HCT116 (cell line): Measurements from ENCODE around the gene TIGD4. TPM values are rescaled to one million over a fixed set of nuclear protein-coding genes. Genes with fewer than 3 reads are reported as not detected.

ENCODE experiments used
- ATAC-seq: fragments of 200-7000 bp; cut with Tn5 transposase; 2 replicates; pipeline ENCODE4 v1.9.1; 2020; ENCODE audit warnings: mild to moderate bottlenecking, moderate library complexity
- BruUV-seq: library from RNA; stranded (reverse); fragments of 400-500 nt; replicated peaks from 2 replicates; lab custom pipeline; 2021; lab: Mats Ljungman, UMichigan
- CTCF ChIA-PET: fragments of 300-600 bp; sonication (Branson Sonifier 250); formaldehyde crosslinking; loops from one replicate; lab custom pipeline; 2021; ENCODE audit warnings: antibody characterized with exemption; lab: Charles Lee
- POLR2A ChIA-PET: fragments of 300-600, 350-600 bp; sonication (Branson Sonifier 250); formaldehyde crosslinking; loops from one replicate; lab custom pipeline; 2021; ENCODE audit warnings: antibody characterized with exemption; lab: Charles Lee
- RAD21 ChIA-PET, 2 experiments: fragments of 300-600 bp; sonication (Branson Sonifier 250); formaldehyde crosslinking; loops; one replicate each; lab custom pipeline; 2023; ENCODE audit warnings: low total read pairs in 2 of 2; ENCODE audit not compliant: uncharacterized antibody in 2 of 2, unreplicated experiment in 2 of 2, low non-redundant PET in 1 of 2; lab: Charles Lee
- DNase-seq: peaks from one replicate; pipeline ENCODE4 v3.0.0-alpha.2; 2010; ENCODE audit warnings: low read depth, low spot score
- H2AFZ ChIP-seq: fragments of 200-600 bp; shearing (Covaris generic), sonication (generic); 2 replicates; pipeline ENCODE4 v1.6.1; 2017; ENCODE audit warnings: low read depth, mixed run types, mixed read lengths, antibody characterized with exemption, low read length; ENCODE audit not compliant: poor library complexity, severe bottlenecking
- H3K27ac ChIP-seq: 2 replicates; pipeline ENCODE4 v1.5.1; 2012; ENCODE audit warnings: low read depth, low read length
- H3K27me3 ChIP-seq: fragments of 200-600 bp; sonication (generic); 2 replicates; pipeline ENCODE4 v1.6.1; 2016; ENCODE audit warnings: mixed run types, low read length, mixed read lengths; ENCODE audit not compliant: insufficient read depth
- H3K36me3 ChIP-seq, 2 experiments: fragments of 200-500 bp in 1 of 2; fragments of 200-600 bp in 1 of 2; sonication (Bioruptor generic) in 1 of 2; sonication (generic) in 1 of 2; 2 replicates each; pipeline versions ENCODE4 v1.5.1 to v1.6.1; 2014 to 2016; ENCODE audit warnings: low read length in 2 of 2, inconsistent platforms in 1 of 2, mixed read lengths in 1 of 2, mixed run types in 1 of 2; ENCODE audit not compliant: insufficient read depth in 2 of 2, control insufficient read depth in 1 of 2
- H3K4me1 ChIP-seq, 2 experiments: fragments of 200-600 bp in 1 of 2; sonication (generic) in 1 of 2; 2 replicates each; pipeline versions ENCODE4 v1.5.1 to v1.6.1; 2012 to 2017; ENCODE audit warnings: low read length in 2 of 2, inconsistent platforms in 1 of 2, mild to moderate bottlenecking in 1 of 2, mixed read lengths in 1 of 2, mixed run types in 1 of 2, moderate library complexity in 1 of 2; ENCODE audit not compliant: insufficient read depth in 2 of 2, control insufficient read depth in 1 of 2
- H3K4me2 ChIP-seq: fragments of 200-600 bp; sonication (generic); 2 replicates; pipeline ENCODE4 v1.6.1; 2017; ENCODE audit warnings: mixed run types, low read length, mixed read lengths
- H3K4me3 ChIP-seq, 2 experiments: fragments of 200-600 bp in 1 of 2; sonication (generic) in 1 of 2; replicated peaks in 1 of 2; 2 replicates each; pipeline ENCODE4 v1.5.1; 2011 to 2016; ENCODE audit warnings: low read length in 2 of 2, control low read depth in 1 of 2, low read depth in 1 of 2, mild to moderate bottlenecking in 1 of 2, mixed read lengths in 1 of 2, mixed run types in 1 of 2
- H3K79me2 ChIP-seq: fragments of 200-600 bp; sonication (generic); 2 replicates; pipeline ENCODE4 v1.6.1; 2017; ENCODE audit warnings: mild to moderate bottlenecking, mixed run types, low read length, moderate library complexity, mixed read lengths; ENCODE audit not compliant: insufficient read depth
- H3K9ac ChIP-seq: fragments of 200-600 bp; sonication (generic); 2 replicates; pipeline ENCODE4 v1.6.1; 2016; ENCODE audit warnings: low read length, mixed read lengths
- H3K9me2 ChIP-seq: fragments of 200-600 bp; sonication (generic), shearing (Covaris generic); 2 replicates; pipeline ENCODE4 v1.6.1; 2017; ENCODE audit warnings: mixed run types, mild to moderate bottlenecking, moderate library complexity; ENCODE audit not compliant: insufficient read depth
- H3K9me3 ChIP-seq, 2 experiments: fragments of 200-500 bp in 1 of 2; fragments of 200-600 bp in 1 of 2; sonication (Bioruptor generic) in 1 of 2; sonication (generic) in 1 of 2; 2 replicates each; pipeline ENCODE4 v1.6.1; 2014 to 2017; ENCODE audit warnings: low read length in 2 of 2, mixed read lengths in 2 of 2, inconsistent platforms in 1 of 2, low read depth in 1 of 2, mild to moderate bottlenecking in 1 of 2, mixed run types in 1 of 2, moderate library complexity in 1 of 2; ENCODE audit not compliant: control insufficient read depth in 1 of 2, insufficient read depth in 1 of 2
- H4K20me1 ChIP-seq: fragments of 200-600 bp; sonication (generic), shearing (Covaris generic); 2 replicates; pipeline ENCODE4 v1.6.1; 2017; ENCODE audit warnings: mixed run types, mild to moderate bottlenecking, moderate library complexity; ENCODE audit not compliant: insufficient read depth
- CBX3 ChIP-seq: IDR thresholded peaks from 2 replicates; pipeline ENCODE4 v1.6.1; 2012; ENCODE audit warnings: low read depth
- EGR1 ChIP-seq: IDR thresholded peaks from 2 replicates; pipeline ENCODE4 v1.6.1; 2012; ENCODE audit warnings: low read depth
- ELF1 ChIP-seq: IDR thresholded peaks from 2 replicates; pipeline ENCODE4 v1.6.1; 2012; ENCODE audit warnings: low read depth, borderline replicate concordance
- EZH2 ChIP-seq: fragments of 200-600 bp; sonication (generic); IDR thresholded peaks from 2 replicates; pipeline ENCODE4 v1.6.1; 2017; ENCODE audit warnings: antibody characterized with exemption, mixed run types
- EZH2phosphoT487 ChIP-seq: fragments of 200-600 bp; IDR thresholded peaks from 2 replicates; pipeline ENCODE4 v1.6.1; 2018; ENCODE audit warnings: antibody characterized with exemption, borderline replicate concordance
- FOSL1 ChIP-seq: IDR thresholded peaks from 2 replicates; pipeline ENCODE4 v1.6.1; 2012; ENCODE audit warnings: low read depth
- POLR2A ChIP-seq: IDR thresholded peaks from 2 replicates; pipeline ENCODE4 v1.7.0; 2011; ENCODE audit warnings: borderline replicate concordance; ENCODE audit not compliant: insufficient read depth, insufficient read length; ENCODE audit errors: extremely low read depth
- POLR2AphosphoS5 ChIP-seq: IDR thresholded peaks from 2 replicates; pipeline ENCODE4 v1.6.1; 2011; ENCODE audit warnings: mild to moderate bottlenecking, low read depth, low read length, moderate library complexity
- RAD21 ChIP-seq: IDR thresholded peaks from 2 replicates; pipeline ENCODE4 v1.6.1; 2012; ENCODE audit warnings: low read depth, mild to moderate bottlenecking
- REST ChIP-seq: IDR thresholded peaks from 2 replicates; pipeline ENCODE4 v1.6.1; 2012; ENCODE audit warnings: low read depth
- SIN3A ChIP-seq: IDR thresholded peaks from 2 replicates; pipeline ENCODE4 v1.6.1; 2012; ENCODE audit warnings: low read depth
- SP1 ChIP-seq: IDR thresholded peaks from 2 replicates; pipeline ENCODE4 v1.6.1; 2012; ENCODE audit warnings: low read depth
- SRF ChIP-seq: IDR thresholded peaks from 2 replicates; pipeline ENCODE4 v1.6.1; 2012; ENCODE audit warnings: low read depth
- ZFX ChIP-seq: fragments of 450-650 bp; IDR thresholded peaks from 2 replicates; pipeline ENCODE4 v1.6.1; 2017
- ZNF274 ChIP-seq: fragments of 200-500 bp; sonication (Bioruptor generic); IDR thresholded peaks from 2 replicates; pipeline ENCODE4 v1.6.1; 2014; ENCODE audit warnings: mild to moderate bottlenecking, low read depth, low read length, inconsistent platforms
- intact Hi-C: fragments of 100-400 bp; cut with micrococcal nuclease; formaldehyde crosslinking; loops from 2 replicates; pipeline ENCODE4 v1.10.0; 2022
- total RNA-seq: library from RNA; stranded (reverse); gene quantifications from one replicate; pipeline ENCODE4 v1.2.1, GENCODE V29; 2021; ENCODE audit not compliant: unreplicated experiment
- TF ChIP-seq, protein P1 (sequence below): IDR thresholded peaks from 2 replicates; pipeline ENCODE4 v1.6.1; 2011; ENCODE audit warnings: mild to moderate bottlenecking, low read length, moderate library complexity; ENCODE audit not compliant: insufficient replicate concordance; ENCODE audit errors: extremely low read depth

The TIGD4 gene
- total RNA-seq, 1 experiment from 2014 or later = 0.42 TPM

- no peak for TF ChIP-seq REST
- TF ChIP-seq EZH2phosphoT487 = no peak
- TF ChIP-seq ZNF274 = no peak
- TF ChIP-seq RAD21 = no peak
- no peak for TF ChIP-seq SIN3A
- TF ChIP-seq SP1 = no peak
- no peak for TF ChIP-seq EZH2
- no peak for TF ChIP-seq EGR1
- no peak for TF ChIP-seq FOSL1
- TF ChIP-seq ZFX = no peak
- TF ChIP-seq ELF1 = no peak
- no peak for TF ChIP-seq POLR2AphosphoS5
Observed at GRCh38 chr4:152734699-152735050, 44.9 kb downstream of the TIGD4 start (continued).

DNA sequence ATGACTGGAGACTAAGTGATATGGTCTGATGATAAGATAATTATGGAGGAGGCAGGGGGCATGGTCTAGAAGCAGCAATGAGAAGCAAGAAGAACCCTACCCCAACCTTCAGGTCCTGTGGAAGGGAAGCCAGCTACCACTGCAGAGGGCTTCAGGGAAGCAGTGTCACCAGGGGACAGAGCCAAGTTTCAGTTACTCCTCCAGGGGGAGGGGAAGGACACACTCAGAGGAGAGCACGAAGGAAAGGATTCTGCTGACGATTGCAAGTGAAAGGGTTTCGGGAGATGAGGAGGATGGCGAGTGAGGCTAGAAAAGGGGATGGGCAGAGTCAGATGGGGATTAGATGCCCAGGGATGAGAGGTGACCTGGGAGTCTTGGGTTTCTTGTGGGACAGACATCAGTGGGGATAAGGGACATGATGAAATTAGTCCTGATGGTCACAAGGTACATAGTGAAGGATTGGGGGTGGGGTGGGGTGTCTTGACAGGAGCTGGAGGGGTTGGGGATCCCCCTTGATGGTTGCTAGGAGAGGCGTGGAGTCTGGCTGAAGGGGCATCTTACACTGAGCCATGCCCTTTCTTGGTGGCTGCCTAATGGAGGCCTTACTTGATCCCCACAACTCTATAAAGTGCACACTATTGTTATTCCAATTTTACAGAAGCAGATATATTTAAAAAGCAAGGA lies 45.4 kb downstream of the TIGD4 start:
- intact Hi-C loops = loop anchor here (2.0 kb wide), 3 partner anchors 233 to 325 kb away; no protein-coding TSS in a partner anchor
- DNase-seq (no peak), ATAC-seq (no peak)
- Histone ChIP-seq H3K9me3 (no peaks in the 10 kb centered on the region), H3K9ac (no peak overlapping the region), H4K20me1 (no peaks in the 10 kb centered on the region), H3K79me2 (no peaks in the 10 kb centered on the region), H3K4me1 (no peaks in the 10 kb centered on the region), H3K9me2 (no peaks in the 10 kb centered on the region), H2AFZ (no peak overlapping the region), H3K4me2 (no peak overlapping the region), H3K4me3 (no peak overlapping the region), H3K36me3 (no peaks in the 10 kb centered on the region), H3K27ac (no peak overlapping the region), H3K27me3 (no peaks in the 10 kb centered on the region)
- ChIA-PET POLR2A (no interaction called here), CTCF (no interaction called here), RAD21 (interaction anchor here in 1 of 2 experiments (0.6 kb wide), 1 partner anchor 278 kb away, joined by 3 read pairs; no protein-coding TSS in a partner anchor)
- BruUV-seq = no TSS peak
- TF ChIP-seq SRF = no peak
- no peak for TF ChIP-seq POLR2A
- no peak for TF ChIP-seq CBX3
- TF ChIP-seq ELF1 = no peak
- TF ChIP-seq, protein P1, sequence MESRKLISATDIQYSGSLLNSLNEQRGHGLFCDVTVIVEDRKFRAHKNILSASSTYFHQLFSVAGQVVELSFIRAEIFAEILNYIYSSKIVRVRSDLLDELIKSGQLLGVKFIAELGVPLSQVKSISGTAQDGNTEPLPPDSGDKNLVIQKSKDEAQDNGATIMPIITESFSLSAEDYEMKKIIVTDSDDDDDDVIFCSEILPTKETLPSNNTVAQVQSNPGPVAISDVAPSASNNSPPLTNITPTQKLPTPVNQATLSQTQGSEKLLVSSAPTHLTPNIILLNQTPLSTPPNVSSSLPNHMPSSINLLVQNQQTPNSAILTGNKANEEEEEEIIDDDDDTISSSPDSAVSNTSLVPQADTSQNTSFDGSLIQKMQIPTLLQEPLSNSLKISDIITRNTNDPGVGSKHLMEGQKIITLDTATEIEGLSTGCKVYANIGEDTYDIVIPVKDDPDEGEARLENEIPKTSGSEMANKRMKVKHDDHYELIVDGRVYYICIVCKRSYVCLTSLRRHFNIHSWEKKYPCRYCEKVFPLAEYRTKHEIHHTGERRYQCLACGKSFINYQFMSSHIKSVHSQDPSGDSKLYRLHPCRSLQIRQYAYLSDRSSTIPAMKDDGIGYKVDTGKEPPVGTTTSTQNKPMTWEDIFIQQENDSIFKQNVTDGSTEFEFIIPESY = no peak
- no peak for TF ChIP-seq ZNF274
